GM12878 (cell line): ENCODE measurements around the gene IPPK. TPM values are rescaled to one million over a fixed set of nuclear protein-coding genes. Genes with fewer than 3 reads are reported as not detected.

Experiments used
- ATF7 ChIP-seq: fragments of 450-650 bp; IDR thresholded peaks from 2 replicates; pipeline ENCODE4 v1.6.1; 2016; ENCODE audit warnings: low read depth, mild to moderate bottlenecking
- MXI1 ChIP-seq: fragments of 150-350 bp; IDR thresholded peaks from 2 replicates; pipeline ENCODE4 v1.6.1; 2011; ENCODE audit warnings: low read depth, mild to moderate bottlenecking, inconsistent platforms, low read length, improper control_type of control experiment
- STAT1 ChIP-seq: fragments of 450-650 bp; conservative IDR thresholded peaks from 2 replicates; pipeline ENCODE4 v1.6.1; 2014; ENCODE audit warnings: antibody characterized with exemption, mild to moderate bottlenecking
- TCF3 ChIP-seq: IDR thresholded peaks from 2 replicates; pipeline ENCODE4 v1.6.1; 2012; ENCODE audit warnings: low read depth, mild to moderate bottlenecking, low read length, borderline replicate concordance; ENCODE audit not compliant: insufficient read depth
- ZSCAN29 ChIP-seq: fragments of 450-650 bp; IDR thresholded peaks from 2 replicates; pipeline ENCODE4 v1.6.1; 2017; ENCODE audit warnings: mild to moderate bottlenecking, moderate library complexity
- polyA plus RNA-seq, 11 experiments: library from polyadenylated mRNA; depleted of rRNA in 4 of 11; unstranded in 6 of 11; stranded (reverse) in 5 of 11; fragments of >200 nt; fragmentation: Nextera tagmentation in 4 of 11; fragmentation: Illumina TruSeq in 1 of 11; extraction: Ambion mirVana in 4 of 11; extraction: Trizol in 1 of 11; gene quantifications; 1 replicate in 1 of 11; 2 replicates in 10 of 11; pipeline versions ENCODE4 v1.2.1 to v1.2.3, GENCODE V29; 2011 to 2016; ENCODE audit warnings: inconsistent platforms in 2 of 11, missing spikeins in 2 of 11, low read depth in 1 of 11
- total RNA-seq, 4 experiments: library from RNA; depleted of rRNA in 3 of 4; stranded (reverse); fragments of >200 nt in 3 of 4; fragmentation: Illumina TruSeq in 1 of 4; extraction: Trizol in 1 of 4; gene quantifications; 2 replicates each; pipeline versions ENCODE4 v1.2.1 to v1.2.3, GENCODE V29; 2013 to 2021
- TF ChIP-seq, protein P1 (sequence below): IDR thresholded peaks from 2 replicates; pipeline ENCODE4 v1.6.1; 2011; ENCODE audit warnings: borderline replicate concordance, low read depth, mild to moderate bottlenecking, moderate library complexity, low read length; ENCODE audit not compliant: insufficient read depth, poor library complexity, severe bottlenecking
- TF ChIP-seq, protein P2 (sequence below): IDR thresholded peaks from 2 replicates; pipeline ENCODE4 v1.6.1; 2012; ENCODE audit warnings: mild to moderate bottlenecking, low read depth, low read length
- TF ChIP-seq, protein P3 (sequence below): fragments of 450-650 bp; IDR thresholded peaks from 2 replicates; pipeline ENCODE4 v1.6.1; 2017; ENCODE audit warnings: low read depth, mild to moderate bottlenecking, moderate library complexity

Gene IPPK
- total and polyA plus RNA-seq, 10 of the 15 experiments (the other 5 are each of a cell fraction or from before 2014, with no cell fraction given): 2.1 to 22.1 (median 11.4) TPM

DNA sequence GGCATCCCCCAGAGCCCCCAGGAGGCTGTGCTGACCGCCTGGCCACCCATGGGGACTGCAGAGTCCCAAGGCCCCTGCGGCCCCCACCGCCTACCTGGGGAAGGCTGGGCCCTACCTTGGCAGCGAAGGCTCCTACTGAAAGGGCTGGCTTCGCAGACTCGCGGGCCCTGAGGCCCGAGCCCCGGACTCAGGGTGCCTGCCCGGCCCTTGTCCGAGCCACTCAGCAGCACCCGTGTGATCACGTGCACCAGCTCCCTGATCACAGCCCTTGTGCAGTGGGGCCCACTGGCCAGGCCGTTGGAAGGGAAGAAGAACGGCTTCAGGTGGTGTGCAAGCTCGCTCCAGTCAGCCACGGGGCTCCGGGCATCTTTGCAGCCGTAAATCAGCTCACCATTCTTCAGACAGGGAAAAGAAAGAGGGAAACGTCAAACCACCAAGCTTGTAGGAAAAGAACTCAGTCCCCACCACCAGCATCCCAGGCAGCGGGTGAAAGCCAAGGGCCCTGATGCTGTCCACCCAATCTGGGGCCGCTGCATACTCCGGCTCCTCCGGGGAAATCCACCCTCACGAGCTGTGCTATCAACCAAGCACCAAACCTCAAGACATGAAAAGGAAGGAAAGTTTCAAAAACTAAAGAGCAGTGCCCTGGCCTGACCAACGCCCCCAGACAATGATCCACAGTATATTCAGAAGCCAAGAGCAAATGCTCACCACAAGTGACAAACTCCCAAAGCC, 31.9 kb downstream of the IPPK start (continued):
- no peak for TF ChIP-seq MXI1
- TF ChIP-seq STAT1: no peak
- TF ChIP-seq ATF7: no peak
- no peak for TF ChIP-seq TCF3
- no peak for TF ChIP-seq ZSCAN29
- TF ChIP-seq, protein P1, sequence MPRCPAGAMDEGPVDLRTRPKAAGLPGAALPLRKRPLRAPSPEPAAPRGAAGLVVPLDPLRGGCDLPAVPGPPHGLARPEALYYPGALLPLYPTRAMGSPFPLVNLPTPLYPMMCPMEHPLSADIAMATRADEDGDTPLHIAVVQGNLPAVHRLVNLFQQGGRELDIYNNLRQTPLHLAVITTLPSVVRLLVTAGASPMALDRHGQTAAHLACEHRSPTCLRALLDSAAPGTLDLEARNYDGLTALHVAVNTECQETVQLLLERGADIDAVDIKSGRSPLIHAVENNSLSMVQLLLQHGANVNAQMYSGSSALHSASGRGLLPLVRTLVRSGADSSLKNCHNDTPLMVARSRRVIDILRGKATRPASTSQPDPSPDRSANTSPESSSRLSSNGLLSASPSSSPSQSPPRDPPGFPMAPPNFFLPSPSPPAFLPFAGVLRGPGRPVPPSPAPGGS: no peak
- TF ChIP-seq, protein P2, sequence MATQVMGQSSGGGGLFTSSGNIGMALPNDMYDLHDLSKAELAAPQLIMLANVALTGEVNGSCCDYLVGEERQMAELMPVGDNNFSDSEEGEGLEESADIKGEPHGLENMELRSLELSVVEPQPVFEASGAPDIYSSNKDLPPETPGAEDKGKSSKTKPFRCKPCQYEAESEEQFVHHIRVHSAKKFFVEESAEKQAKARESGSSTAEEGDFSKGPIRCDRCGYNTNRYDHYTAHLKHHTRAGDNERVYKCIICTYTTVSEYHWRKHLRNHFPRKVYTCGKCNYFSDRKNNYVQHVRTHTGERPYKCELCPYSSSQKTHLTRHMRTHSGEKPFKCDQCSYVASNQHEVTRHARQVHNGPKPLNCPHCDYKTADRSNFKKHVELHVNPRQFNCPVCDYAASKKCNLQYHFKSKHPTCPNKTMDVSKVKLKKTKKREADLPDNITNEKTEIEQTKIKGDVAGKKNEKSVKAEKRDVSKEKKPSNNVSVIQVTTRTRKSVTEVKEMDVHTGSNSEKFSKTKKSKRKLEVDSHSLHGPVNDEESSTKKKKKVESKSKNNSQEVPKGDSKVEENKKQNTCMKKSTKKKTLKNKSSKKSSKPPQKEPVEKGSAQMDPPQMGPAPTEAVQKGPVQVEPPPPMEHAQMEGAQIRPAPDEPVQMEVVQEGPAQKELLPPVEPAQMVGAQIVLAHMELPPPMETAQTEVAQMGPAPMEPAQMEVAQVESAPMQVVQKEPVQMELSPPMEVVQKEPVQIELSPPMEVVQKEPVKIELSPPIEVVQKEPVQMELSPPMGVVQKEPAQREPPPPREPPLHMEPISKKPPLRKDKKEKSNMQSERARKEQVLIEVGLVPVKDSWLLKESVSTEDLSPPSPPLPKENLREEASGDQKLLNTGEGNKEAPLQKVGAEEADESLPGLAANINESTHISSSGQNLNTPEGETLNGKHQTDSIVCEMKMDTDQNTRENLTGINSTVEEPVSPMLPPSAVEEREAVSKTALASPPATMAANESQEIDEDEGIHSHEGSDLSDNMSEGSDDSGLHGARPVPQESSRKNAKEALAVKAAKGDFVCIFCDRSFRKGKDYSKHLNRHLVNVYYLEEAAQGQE: no peak
- TF ChIP-seq, protein P3, sequence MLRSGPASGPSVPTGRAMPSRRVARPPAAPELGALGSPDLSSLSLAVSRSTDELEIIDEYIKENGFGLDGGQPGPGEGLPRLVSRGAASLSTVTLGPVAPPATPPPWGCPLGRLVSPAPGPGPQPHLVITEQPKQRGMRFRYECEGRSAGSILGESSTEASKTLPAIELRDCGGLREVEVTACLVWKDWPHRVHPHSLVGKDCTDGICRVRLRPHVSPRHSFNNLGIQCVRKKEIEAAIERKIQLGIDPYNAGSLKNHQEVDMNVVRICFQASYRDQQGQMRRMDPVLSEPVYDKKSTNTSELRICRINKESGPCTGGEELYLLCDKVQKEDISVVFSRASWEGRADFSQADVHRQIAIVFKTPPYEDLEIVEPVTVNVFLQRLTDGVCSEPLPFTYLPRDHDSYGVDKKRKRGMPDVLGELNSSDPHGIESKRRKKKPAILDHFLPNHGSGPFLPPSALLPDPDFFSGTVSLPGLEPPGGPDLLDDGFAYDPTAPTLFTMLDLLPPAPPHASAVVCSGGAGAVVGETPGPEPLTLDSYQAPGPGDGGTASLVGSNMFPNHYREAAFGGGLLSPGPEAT: no peak
- TF ChIP-seq, all 136 proteins: peak for 0
